Lung microvascular endothelial cell (primary cell): Measurements from ENCODE around the gene ADRA1B. TPM values are rescaled to one million over a fixed set of nuclear protein-coding genes. Genes with fewer than 3 reads are reported as not detected.

Experiments used
- DNase-seq, 2 donors: peaks; one replicate each; pipeline versions ENCODE4 v3.0.0 to v3.0.0-alpha.2; 2010; ENCODE audit warnings: low read depth in 2 of 2
- total RNA-seq: library from RNA; depleted of rRNA; stranded (reverse); fragments of >200 nt; gene quantifications from 2 replicates; pipeline ENCODE4 v1.2.1, GENCODE V29; 2014

ADRA1B gene
- under 0.01 and 0.22 TPM in 2 replicates for total RNA-seq

DNA sequence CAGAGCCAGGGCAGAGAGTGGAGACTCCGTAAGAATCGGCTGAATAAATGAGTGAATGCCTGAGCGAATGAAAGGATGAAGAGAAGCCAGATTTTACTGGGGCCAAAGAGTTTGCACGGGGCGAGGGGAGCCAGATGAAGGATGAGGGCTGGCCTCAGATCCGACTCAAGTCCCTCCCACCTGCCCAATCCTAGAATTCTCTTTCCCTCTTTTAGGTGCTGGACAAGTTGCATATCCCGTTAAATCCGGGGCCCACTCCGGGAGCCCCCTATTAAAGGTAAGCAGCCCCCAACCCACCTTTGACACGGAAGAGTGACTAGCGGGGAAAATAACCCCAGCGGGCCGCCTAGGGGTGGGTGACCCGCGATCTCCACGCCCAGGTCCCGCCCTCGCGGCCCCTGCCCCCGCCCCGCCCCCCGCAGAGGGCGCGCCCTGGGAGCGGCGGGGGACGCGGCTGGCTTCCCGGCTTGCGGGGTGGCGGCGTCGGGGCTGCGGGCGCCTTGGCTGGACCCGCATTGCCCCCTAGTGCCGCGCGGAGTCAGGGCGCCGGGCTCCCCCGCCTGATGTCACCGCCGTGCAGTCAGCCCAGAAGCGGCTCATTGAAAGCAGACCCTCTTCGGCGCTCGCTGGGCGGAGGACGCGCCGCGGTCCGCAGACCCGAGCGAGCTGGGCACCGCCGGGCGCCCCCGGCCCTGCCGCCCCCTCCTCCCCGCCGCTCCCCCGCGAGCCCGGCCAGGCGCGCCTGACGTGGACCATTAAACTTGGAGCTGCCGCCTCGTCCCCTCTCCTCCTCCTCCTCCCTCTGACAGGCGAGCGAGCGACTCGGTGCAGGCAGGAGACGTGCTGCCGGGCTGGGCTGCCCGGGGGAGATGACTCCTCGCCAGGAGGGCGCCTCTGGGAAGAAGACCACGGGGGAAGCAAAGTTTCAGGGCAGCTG lies at the start of gene ADRA1B:
TSS of gene ADRA1B (plus strand) at position 579 of the 937 bp plus-strand sequence. CDS start 424 bp downstream, outside the sequence.
- peak; percentile 45 to 75 for DNase-seq

DNA sequence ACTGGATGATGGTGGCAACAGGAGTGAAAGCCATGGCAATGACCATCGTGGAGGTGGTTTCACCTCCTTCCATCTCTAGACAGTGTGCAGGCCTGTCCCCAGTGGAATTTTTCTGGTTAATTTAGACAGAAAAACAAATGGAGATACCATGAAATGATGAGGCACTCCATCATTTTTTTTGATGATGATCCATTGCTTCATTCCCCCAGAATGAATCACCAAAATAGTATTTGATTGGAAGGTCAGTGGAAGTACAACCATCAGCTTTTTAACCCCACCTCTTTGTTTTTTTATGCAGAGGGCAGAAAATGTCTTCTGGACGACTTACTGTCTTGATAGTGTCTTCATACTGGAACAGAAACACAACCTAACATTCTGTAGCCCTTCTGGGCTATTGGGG lies 42.6 kb upstream of the ADRA1B start:
- no peak for DNase-seq

DNA sequence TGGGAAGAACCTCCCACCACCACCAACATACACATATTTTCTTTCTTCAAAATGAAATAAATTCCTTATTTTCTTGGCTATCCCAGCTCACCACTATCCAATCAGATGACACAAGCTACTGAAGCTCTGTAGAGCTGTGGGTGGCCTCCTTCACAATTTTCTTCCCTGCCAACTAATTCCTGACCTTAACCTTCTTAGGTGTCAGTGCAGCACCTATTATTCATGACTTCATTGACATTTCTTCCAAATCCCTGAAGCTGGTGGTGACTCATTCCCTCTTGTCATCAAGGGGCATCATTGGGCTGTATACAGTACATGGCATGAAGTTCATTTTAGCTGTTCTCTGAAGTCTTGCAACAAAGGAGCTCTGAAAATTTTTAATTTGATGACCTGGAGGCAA lies 42.0 kb upstream of the ADRA1B start:
- DNase-seq: peak in 1 of 2 donors; percentile 32

DNA sequence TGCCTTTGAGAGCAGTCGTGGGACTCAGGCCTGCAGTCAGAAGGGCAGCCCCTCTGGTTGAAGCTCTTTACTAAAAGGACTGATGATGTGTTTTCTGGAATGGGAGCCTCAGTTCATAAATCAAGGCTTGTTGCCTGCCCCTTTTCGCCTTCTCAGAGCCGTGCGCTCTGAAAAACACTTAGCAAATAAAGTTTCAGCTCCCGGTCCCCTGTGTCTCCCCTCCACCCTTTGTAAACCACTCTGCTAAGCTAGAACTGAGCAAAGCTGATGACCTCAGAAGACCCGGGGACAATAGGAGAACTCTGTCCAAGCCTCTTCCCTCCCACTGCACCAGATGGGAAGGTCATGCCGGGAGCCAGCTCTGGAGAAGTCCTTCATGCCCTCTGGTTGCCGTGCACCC lies 39.3 kb upstream of the ADRA1B start:
- DNase-seq: no peak

DNA sequence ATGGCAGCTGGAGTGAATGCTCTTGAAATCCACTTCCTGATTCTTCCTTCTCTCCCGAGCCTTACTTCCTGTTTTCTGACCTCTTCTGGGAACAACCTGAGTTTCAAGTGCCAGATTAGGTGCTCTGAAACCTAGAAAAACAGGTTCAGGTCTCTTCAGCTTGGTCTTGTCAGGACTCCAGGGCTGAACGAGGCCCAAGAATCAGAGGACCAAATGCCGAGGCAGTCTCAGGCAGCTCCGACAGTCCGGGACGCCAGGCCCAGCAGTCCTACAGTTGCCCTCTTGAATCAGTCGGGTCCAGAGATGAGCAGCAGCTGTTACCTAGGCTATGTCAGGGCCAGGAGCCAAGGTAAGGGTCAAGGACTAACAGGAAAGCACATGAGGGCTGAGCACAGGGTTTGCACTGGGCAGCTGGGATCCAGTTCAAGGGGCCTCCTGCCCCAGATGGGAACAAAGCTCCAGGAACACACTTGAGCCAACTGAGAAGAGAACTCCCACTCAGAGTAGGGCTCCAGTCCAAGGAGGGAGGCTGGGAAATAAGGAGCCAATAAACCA lies 38.3 kb upstream of the ADRA1B start:
- DNase-seq: no peak

DNA sequence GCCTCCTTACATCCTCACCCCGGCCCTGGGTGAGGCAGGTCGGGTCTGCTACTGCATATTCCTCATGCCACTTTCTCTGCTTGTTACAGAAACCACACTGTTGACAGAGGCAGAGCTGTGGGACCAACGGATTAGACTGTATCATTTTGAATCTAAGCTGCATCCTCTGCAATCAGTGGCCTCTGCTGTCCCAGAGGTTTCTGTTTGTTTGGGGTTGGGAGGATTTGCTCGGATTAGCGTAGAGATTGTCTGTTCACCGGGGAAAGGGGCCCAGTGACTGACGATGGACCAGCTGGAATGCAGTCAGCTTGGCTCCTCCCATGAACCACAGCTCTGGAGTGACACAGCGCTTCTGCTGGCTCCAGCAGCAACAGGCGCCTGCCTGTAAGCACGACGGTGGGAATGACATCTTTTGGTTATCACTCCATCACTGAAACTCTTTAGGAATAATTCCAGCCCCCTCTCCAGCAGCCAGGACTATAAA lies 37.3 kb upstream of the ADRA1B start:
- peak; percentile 21 to 70 for DNase-seq

DNA sequence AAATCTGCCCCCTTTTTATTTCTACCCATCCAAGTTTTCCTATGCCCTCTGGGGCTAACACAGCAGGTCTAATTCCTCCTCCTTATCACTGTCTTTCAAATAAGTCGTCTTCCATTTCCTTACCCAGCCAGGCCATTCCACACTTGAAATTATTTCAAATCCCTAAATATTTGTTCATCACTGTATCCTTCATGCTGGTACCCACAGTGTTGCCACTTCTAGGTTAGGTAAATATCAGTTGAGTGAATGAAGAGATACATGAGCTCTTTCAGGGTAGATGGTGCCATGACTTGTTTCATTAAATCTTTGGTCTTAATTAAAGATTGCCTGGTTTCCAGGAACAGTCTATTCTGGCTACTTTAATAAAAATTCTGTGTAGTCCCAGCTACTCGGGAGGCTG lies 35.6 kb upstream of the ADRA1B start:
- DNase-seq: no peak

DNA sequence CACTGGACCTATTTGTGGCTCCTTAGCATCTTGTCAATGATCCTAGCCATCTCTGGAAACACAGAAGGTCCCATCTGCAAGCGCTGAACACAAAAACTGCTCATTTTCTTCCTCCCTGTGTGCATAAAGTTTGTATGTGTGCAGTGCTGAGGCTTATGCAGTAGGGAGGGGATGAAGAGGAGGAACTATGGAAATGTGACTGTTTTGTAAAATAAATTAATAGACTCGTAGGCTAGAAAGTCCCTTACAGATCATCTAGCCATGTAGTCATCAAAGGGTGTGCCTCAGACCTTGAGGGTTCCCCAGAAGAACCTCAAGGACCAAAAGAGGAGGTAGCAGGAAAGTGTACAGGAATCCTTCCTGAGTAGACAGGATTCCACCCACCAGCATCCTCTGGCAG lies 34.3 kb upstream of the ADRA1B start:
- no peak for DNase-seq

DNA sequence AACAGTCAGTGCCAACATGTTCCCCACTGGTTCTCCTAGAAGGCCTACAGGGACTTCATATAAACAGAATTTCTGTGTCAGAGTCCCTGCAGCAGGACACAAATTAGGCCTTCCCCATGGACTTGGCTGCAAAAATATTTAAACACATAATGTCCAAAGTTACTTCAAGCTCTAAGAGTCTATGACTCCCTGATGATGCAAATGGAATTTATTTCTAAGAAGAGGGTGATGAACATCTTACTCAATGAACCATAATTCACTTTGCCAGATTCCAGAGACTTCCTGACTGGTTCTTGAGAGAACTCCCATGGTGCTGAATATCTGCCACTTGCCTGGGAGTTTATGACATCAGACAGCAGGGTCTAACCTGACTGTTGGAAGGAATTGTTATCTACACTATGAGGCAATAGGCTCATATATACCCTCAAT lies 32.7 kb upstream of the ADRA1B start:
- no peak for DNase-seq

DNA sequence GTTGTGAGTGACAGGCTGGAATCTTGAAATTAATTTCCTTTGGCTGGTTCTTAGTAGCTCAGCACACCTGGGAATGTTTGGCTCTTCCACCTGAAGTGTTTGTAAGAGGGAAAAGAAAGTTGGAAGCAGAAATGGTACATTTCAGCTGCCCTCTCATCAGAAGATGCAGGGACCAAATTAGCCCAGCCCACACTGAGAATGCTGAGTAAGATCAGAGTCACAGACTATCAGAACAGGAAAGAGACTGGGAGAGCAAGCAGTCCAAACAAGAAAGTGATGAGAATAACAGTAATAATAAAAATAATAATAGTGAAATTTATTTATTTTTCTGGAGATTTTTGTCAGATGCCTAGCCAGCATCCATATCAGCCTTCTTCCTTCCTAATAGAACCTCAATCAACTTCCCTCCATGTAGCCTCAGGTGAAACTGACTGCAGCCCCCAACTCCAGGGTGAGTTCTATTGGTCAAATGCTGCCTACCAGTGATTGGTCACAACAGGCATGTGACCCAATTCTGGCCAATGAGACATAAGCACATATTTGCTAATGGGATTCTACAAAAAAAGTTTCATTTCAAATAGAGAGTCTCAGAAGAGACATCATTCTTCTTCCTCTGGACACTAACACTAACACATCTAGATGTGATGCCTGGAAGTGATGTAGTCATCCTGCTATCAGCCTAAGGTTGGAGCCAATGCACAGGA lies 31.2 kb upstream of the ADRA1B start:
- no peak for DNase-seq

DNA sequence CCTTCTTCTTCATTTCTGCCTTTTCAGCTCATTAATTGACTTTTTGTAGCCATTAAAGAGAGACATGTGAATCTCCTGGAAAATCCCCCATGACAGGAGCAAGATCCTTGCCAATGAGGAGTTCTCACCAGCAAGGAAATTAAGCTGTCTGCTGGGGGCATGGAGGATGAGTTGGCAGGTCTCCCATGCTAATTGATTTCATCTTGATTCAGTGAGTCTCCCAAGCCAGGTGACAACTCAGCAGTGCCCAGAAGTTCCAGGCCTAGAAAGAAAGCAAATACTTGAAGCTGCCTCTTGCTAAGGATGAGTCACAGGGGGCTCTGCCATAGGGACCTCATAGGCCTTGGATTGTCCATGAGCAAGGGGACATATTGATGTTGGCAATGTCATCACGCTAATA lies 30.0 kb upstream of the ADRA1B start:
- no peak for DNase-seq

DNA sequence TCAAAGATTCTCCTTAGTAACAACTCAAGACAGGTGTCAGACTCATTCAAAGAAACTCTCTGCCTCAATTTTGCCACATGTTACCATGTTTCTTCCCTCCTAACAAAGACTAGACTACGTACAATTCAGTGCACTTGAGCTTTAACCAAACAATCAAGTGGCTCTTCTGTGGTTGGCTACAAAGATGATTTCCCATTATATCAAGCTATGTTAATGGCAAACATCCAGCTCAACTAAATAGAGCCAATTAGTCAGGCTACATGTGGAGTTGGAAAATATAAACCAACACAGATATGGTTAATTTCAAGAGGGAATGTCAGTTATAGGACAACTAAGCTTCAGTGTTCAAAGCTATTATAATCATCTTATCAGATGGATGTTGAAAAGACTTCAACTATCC lies 29.2 kb upstream of the ADRA1B start:
- no peak for DNase-seq

DNA sequence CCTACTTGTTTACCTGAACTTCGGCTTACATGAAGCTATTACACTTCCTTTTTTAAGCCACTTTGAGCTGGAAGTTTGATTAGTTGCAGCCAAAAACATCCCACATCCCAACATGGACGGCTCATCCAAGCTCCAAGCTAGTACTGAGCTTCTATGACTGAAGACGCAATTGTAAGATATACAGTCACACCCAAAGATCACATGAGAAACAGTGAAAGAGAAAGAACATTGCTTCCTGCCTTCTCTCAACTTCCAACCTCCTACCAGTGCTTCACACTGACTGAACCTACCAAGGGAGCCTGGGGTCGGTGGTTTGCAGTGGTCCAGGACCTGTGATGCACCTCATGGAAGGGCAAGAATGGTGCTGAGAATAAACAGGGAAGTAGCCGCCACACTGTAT lies 27.4 kb upstream of the ADRA1B start:
- no peak for DNase-seq

DNA sequence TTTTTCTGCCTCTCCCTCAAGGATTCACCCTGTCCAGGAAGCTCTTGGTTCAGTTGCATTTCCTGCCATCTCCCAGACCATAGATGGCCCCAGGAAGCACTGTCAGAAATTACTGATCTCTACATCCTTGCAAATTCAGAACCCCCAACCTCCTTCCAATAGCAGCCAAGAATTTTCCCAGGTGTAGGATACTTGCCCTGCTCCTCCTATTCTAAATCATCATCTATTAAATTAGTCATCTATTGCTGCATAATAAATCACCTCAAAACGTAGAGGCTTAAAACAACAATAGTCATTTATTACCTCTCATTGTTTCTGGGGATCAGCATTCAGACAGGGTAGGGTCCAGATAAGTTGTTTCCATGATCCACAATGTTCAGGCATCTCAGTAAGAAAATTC lies 26.1 kb upstream of the ADRA1B start:
- DNase-seq: no peak

DNA sequence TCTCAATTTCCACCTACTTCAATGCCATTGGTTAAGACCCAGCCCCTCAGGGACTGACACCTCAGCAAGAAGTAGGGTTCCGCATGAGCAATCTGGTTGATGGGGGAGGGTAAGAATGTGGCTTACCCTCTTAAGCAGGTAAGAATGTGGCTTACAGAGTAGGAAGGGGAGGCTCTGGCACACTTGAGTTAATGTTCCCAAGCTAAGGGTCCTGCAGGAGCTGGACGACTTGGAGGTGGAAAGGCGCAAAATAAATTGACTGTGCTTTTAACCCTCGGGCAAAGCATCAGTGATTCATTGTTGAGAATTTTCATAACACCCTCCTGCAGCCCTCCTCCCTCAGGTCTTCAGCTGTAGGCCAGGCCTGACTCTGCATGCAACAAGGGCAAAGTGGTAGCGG lies 24.9 kb upstream of the ADRA1B start:
- DNase-seq: no peak

DNA sequence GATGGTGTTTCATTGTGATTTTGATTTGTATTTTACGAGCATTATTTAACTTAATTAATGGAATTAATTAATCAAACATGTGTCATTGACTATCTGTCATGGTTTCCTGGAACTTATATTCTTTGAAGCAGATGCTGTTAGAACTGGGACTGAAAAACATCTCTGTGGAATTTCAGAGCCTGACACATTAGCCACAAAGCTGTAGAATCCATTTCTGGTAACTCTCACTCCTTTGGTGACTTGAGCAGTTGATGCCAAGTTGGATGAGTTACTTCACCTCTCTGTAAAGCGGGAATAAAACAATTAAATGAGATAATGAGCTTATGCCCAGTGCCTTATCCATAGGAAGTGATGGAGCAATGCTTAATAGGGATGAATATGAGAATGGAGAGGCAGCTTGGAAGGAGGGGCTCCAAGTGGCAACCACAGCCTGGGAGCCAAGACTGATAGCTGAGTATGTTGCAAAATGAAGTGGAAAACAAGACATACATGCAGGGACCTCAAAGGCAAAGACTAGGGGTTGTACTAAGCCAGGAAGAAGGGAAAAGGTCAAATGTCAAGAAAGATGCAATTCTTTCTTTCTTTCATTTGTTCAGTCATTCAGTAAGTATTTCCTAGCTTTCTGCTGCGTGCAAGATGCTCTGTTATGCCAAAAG lies 23.1 kb upstream of the ADRA1B start:
- DNase-seq: no peak

DNA sequence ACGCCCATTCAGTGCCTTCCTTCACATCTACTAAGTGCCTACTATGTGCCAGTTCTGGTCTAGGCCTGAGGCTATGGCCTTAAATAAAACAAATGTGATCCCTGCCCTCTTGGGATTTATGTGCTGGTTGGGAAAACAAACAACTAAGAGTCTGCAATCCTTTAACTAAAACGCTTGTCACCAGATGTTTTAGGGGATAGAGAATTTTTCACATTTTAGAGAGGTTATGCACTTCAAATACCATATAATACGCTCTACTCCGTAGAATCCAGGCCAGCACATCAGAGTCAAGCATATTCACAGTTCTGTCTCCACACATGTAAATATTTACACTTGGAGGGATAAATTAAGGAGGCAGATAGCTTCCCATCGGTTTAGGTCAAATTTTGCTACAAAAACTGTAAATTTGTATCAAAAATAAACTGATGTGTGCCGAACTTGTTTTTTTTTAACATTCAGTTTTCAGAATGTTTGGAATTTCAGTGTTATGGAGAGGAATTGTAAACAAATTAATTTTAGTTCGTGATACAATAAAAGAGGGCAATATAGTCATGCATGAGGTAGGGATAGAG lies 22.0 kb upstream of the ADRA1B start:
- no peak for DNase-seq

DNA sequence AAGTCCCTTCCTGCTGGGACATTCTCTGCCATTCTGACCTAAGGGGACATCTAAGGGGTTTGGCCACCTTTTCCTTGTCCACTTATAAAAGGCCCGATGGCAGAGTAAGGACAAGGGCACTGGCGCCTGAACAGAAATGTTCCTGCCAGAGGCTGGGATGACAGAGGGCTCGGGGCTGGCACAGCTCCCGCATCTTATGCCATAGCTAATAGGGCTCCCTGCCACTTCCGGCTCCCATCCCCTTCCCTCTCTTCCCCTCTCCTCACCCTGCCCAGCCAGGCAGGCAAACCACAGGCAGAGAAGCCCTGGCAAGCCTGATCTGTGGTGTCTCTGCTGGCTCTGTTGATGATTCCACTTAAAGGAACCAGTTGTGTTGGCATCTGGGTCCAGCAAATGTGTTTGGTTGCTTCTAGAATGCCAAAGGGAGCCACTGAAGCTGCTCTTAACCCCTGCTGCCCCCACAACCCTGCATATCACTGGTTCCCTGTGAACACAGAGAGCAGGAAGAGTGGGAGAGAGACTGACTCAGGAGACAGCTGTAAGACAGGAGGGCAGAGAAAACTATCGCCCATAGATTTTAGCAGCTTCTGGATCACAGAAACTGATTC lies 18.4 kb upstream of the ADRA1B start:
- no peak for DNase-seq

DNA sequence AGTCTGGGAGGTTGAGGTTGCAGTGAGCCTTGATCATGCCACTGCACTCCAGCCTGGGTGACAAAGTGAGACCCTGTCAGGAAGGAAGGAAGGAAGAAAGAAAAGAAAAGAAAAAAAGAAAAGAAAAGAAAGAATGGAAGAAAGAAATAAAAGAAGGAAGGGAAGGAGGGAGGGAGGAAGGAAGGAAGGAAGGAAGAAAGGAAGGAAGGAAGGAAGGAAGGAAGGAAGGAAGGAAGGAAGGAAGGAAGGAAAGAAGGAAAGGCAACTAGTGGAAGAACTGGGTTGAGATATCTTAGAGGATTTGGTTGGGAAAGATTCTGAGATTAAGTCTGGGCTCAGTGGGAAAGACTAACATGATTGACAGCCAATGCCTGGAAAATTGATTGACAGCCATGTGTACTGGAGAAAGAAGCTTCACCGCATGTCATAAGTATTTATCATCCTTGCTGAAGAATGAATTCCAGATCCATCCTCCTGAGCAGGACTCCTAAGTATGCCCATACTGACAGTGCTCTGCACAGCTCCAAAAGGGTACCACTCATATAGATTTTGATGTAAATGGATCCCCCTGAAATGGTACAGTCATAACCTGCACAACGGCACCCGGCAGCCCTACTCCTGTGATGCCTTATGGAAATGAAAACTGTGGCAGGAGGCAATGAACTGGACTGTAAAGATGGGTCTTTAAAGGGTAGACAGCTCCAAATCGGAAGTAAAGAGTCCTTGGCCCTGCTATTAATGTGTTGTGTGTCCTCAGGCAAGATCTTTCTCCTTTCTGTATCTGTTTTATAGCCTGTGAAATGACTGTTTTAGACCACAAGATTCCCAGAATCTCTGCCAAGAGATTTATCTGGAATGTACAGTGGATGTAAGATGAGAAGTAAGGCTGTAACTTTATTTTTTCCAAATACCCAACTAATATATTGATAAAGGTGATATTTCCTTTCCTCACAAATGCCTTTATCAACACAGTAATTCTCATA lies 16.9 kb upstream of the ADRA1B start:
- no peak for DNase-seq

DNA sequence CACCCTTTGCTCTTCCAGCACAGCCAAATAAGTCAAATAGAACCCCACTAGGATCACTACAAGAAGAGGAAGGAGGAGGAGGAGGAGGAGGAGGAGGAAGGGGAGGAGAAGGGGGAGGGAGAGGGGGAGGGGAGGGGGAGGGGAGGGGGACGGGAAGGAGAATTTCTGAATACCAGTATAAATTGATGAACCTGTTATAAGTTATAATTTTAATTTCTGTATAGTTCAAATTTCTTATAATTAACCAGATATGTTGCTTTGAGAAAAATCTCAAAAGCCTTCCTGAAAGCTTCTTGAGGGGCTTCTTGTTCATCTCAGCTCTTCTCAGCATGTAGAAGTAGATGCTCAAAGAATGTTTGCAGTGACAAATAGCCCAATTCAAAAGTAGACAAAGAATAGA lies 15.0 kb upstream of the ADRA1B start:
- DNase-seq: no peak
